ENCODE data around the gene TGFBR3. TPM values are rescaled to one million over a fixed set of nuclear protein-coding genes. Genes with fewer than 3 reads are reported as not detected.

The TGFBR3 gene
- total and polyA plus RNA-seq, 10 donors: 5.2 to 254 (median 166) TPM

DNA sequence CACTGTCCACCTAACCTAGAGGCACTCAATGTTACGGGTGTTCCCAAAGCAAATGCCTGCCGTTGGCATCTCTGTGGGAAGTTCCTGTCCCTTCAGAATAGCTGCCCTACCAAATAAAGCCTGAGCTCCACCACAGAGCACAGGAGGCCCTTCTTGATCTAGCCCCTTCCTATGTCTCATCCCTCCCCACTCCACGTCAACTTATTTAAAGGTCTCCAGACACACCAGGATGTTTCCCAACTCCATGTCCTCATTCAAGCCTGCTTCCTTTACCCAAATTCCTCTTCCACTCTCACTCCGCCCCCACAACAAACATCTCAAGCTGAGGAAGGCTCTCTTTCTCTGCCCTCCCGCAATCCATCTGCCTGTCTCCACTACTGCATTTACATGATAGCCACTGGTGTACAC lies 87.7 kb downstream of the TGFBR3 start:
- intact Hi-C loops (cut with DNase I; ENCODE audit: low total_unique reads): no loop called here
- H3K27me3 ChIP-seq (replicated peaks in 1 of 7): no peaks in the 10 kb centered on the region
- H3K4me3 ChIP-seq: no peak overlapping the region
- 66 to 80% (median 69%) methylated on average over 5 of the region's 5 CpGs for WGBS, 5 donors
- DNase-seq: no peak
- peak overlapping the region in 7 of 8 donors; percentile 2 to 89 (median 55) for H3K27ac ChIP-seq
- TF ChIP-seq, protein P1, sequence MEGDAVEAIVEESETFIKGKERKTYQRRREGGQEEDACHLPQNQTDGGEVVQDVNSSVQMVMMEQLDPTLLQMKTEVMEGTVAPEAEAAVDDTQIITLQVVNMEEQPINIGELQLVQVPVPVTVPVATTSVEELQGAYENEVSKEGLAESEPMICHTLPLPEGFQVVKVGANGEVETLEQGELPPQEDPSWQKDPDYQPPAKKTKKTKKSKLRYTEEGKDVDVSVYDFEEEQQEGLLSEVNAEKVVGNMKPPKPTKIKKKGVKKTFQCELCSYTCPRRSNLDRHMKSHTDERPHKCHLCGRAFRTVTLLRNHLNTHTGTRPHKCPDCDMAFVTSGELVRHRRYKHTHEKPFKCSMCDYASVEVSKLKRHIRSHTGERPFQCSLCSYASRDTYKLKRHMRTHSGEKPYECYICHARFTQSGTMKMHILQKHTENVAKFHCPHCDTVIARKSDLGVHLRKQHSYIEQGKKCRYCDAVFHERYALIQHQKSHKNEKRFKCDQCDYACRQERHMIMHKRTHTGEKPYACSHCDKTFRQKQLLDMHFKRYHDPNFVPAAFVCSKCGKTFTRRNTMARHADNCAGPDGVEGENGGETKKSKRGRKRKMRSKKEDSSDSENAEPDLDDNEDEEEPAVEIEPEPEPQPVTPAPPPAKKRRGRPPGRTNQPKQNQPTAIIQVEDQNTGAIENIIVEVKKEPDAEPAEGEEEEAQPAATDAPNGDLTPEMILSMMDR (IDR thresholded peaks at IDR 0.05 in 8 of 11, conservative IDR thresholded peaks at IDR 0.05 in 3 of 11): no peak
- no peak for TF ChIP-seq POLR2A (IDR thresholded peaks at IDR 0.05)
- peak in 1 of 3 donors; percentile 33 for TF ChIP-seq POLR2AphosphoS5 (IDR thresholded peaks at IDR 0.05)
- peaks cover 0 to 17% (median 5%) of the 10 kb centered on the region in 6 donors for H3K36me3 ChIP-seq
- H3K4me1 ChIP-seq: peaks cover 3 to 79% (median 50%) of the 10 kb centered on the region in 6 donors
- no peaks in the 10 kb centered on the region for H3K9me3 ChIP-seq

DNA sequence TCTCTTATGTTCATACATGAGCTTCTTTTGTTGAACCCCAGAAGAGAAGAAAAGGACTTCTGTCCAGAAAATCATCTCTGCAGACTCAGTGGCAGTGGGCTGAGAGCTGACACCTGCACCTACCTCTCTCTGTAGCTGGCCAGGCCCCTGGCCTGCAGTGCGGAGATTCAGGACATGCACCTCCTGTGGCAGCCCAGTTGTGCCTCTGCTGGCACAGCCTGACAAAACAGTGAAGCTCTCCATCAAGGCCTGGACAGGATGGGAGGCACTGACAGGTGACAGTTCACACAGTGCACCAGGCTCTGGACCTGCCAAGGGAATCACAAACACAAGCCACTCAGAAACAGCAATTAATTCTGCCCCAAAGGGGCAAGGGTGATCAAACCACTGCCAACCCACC lies 88.8 kb downstream of the TGFBR3 start:
- TF ChIP-seq, protein P1 (IDR thresholded peaks at IDR 0.05 in 8 of 11, conservative IDR thresholded peaks at IDR 0.05 in 3 of 11): no peak
- TF ChIP-seq POLR2A (IDR thresholded peaks at IDR 0.05) (no peak), POLR2AphosphoS5 (IDR thresholded peaks at IDR 0.05) (peak in 2 of 3 donors; percentile 27 to 40)
- Histone ChIP-seq H3K27ac (peak overlapping the region in 4 of 8 donors; percentile 55 to 89 (median 76)), H3K9me3 (no peaks in the 10 kb centered on the region), H3K4me3 (no peak overlapping the region), H3K27me3 (replicated peaks in 1 of 7) (no peaks in the 10 kb centered on the region), H3K4me1 (peaks cover 0 to 79% (median 46%) of the 10 kb centered on the region in 6 donors), H3K36me3 (peaks cover 0 to 17% (median 5%) of the 10 kb centered on the region in 6 donors)
- 88 to 100% (median 96%) methylated on average over 1 of the region's 1 CpG for WGBS, 5 donors
- intact Hi-C loops (cut with DNase I; ENCODE audit: low total_unique reads): no loop called here
- no peak for DNase-seq

DNA sequence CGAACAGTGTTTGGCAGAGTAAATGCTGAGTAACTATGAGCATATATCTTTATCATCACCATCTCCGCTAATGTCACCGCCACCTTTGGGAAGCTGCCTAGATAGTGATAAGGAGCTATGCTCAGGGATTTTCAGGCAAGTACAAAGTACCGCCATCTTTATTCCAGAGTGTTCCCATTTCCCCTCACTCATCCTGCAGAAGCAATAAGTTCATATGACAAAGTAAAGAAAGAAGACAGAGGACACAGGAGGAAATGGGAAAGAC lies 89.6 kb downstream of the TGFBR3 start:
- WGBS, 5 donors: 90 to 97% (median 95%) methylated on average over 4 of the region's 4 CpGs
- H3K36me3 ChIP-seq: peaks cover 0 to 17% (median 5%) of the 10 kb centered on the region in 6 donors
- H3K4me1 ChIP-seq: peaks cover 0 to 79% (median 52%) of the 10 kb centered on the region in 6 donors
- no peak for TF ChIP-seq POLR2AphosphoS5 (IDR thresholded peaks at IDR 0.05)
- TF ChIP-seq, protein P1 (IDR thresholded peaks at IDR 0.05 in 8 of 11, conservative IDR thresholded peaks at IDR 0.05 in 3 of 11): no peak
- TF ChIP-seq POLR2A (IDR thresholded peaks at IDR 0.05): no peak
- no peaks in the 10 kb centered on the region for H3K9me3 ChIP-seq
- H3K27me3 ChIP-seq (replicated peaks in 1 of 7): no peaks in the 10 kb centered on the region
- no peak for DNase-seq
- H3K4me3 ChIP-seq: no peak overlapping the region
- H3K27ac ChIP-seq: peak overlapping the region in 4 of 8 donors; percentile 55 to 89 (median 70)
- intact Hi-C loops (cut with DNase I; ENCODE audit: low total_unique reads): no loop called here

DNA sequence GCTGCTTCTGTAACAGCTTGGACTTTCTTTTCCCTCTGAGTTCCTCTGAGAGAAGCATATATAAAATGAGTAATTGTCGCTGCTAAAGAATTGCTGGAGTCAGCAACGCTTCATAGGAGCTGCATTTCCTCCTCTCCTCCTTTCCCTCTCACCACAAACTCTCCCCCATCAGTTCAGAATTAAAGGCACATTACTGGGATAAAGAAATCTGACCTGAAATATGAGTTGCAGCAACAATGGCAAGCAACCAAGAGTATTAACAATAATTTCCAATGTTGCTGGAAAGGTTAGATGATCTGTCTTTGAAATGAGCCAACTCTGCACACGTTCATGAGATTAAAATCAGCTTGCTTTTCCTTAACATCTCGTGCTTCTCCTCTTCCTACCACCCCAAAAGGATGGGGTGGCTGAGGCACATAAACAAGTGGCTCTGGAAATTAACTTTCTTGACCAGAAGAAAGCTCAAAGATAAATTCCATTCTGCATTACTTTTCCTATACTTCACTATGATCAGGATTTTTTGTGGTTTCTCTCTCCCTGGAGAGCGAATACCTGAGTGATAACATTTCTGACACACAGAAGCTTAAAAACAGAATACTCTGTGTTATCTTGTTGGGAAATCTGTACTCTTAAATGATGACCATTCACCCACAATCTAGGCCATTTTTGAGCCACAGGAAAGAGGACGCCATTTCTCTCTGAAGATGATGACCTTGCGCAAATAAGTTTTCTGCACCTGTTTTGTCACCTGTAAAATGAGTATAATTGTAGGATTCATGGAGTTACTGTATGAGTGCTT lies 90.2 kb downstream of the TGFBR3 start:
- peaks cover 0 to 80% (median 54%) of the 10 kb centered on the region in 6 donors for H3K4me1 ChIP-seq
- H3K27ac ChIP-seq: peak overlapping the region in 7 of 8 donors; percentile 3 to 89 (median 40)
- no peak overlapping the region for H3K4me3 ChIP-seq
- no peaks in the 10 kb centered on the region for H3K27me3 ChIP-seq (replicated peaks in 1 of 7)
- no peaks in the 10 kb centered on the region for H3K9me3 ChIP-seq
- peaks cover 0 to 17% (median 5%) of the 10 kb centered on the region in 6 donors for H3K36me3 ChIP-seq
- intact Hi-C loops (cut with DNase I; ENCODE audit: low total_unique reads): no loop called here
- no peak for TF ChIP-seq POLR2A (IDR thresholded peaks at IDR 0.05)
- TF ChIP-seq POLR2AphosphoS5 (IDR thresholded peaks at IDR 0.05): peak in 1 of 3 donors; percentile 15
- TF ChIP-seq, protein P1 (IDR thresholded peaks at IDR 0.05 in 8 of 11, conservative IDR thresholded peaks at IDR 0.05 in 3 of 11): no peak
- WGBS, 5 donors: 67 to 79% (median 75%) methylated on average over 7 of the region's 7 CpGs
- DNase-seq: no peak
